H1 (cell line): ENCODE measurements around the gene ASCC3. TPM values are rescaled to one million over a fixed set of nuclear protein-coding genes. Genes with fewer than 3 reads are reported as not detected.

Source experiments
- CTCF ChIA-PET: fragments of 300-600 bp; sonication (Branson Sonifier 250); formaldehyde crosslinking; loops from one replicate; lab custom pipeline; 2021; ENCODE audit not compliant: partially characterized antibody; lab: Charles Lee
- POLR2A ChIA-PET: fragments of 300-600 bp; sonication (Branson Sonifier 250); formaldehyde crosslinking; loops from one replicate; lab custom pipeline; 2021; ENCODE audit warnings: inconsistent platforms; ENCODE audit not compliant: partially characterized antibody; lab: Charles Lee
- DNase-seq, 2 experiments: peaks; one replicate each; pipeline versions ENCODE4 v3.0.0 to v3.0.0-alpha.2; 2010 to 2022; ENCODE audit warnings: low spot score in 2 of 2, low read depth in 1 of 2, mixed read lengths in 1 of 2
- FAIRE-seq: peaks from 2 replicates; lab custom pipeline; 2011; peaks lifted over from hg19 to GRCh38; lab: Jason Lieb, UNC
- H2AFZ ChIP-seq: 2 replicates; pipeline ENCODE4 v1.8.1; 2012; ENCODE audit warnings: low read length, inconsistent platforms
- H2AK5ac ChIP-seq: 2 replicates; pipeline ENCODE4 v1.6.1; 2013; ENCODE audit warnings: low read depth, low read length
- H2BK120ac ChIP-seq: replicated peaks from 2 replicates; pipeline ENCODE3; 2013; ENCODE audit warnings: low read depth, low read length, inconsistent platforms
- H2BK12ac ChIP-seq: 2 replicates; pipeline ENCODE4 v1.6.1; 2013; ENCODE audit warnings: low read depth, low read length
- H2BK15ac ChIP-seq: 2 replicates; pipeline ENCODE4 v1.6.1; 2013; ENCODE audit warnings: low read length
- H2BK20ac ChIP-seq: 2 replicates; pipeline ENCODE4 v1.6.1; 2013; ENCODE audit warnings: low read length
- H2BK5ac ChIP-seq: 2 replicates; pipeline ENCODE4 v1.6.1; 2013; ENCODE audit warnings: low read depth, low read length
- H3K14ac ChIP-seq: 2 replicates; pipeline ENCODE4 v1.6.1; 2013; ENCODE audit warnings: inconsistent platforms; ENCODE audit not compliant: insufficient read length
- H3K18ac ChIP-seq: 2 replicates; pipeline ENCODE4 v1.6.1; 2013; ENCODE audit warnings: low read length; ENCODE audit errors: extremely low read depth
- H3K23ac ChIP-seq: 2 replicates; pipeline ENCODE4 v1.6.1; 2013; ENCODE audit warnings: inconsistent platforms; ENCODE audit not compliant: insufficient read length
- H3K23me2 ChIP-seq: 2 replicates; pipeline ENCODE4 v1.6.1; 2013; ENCODE audit warnings: low read depth, low read length
- H3K27ac ChIP-seq: 2 replicates; pipeline ENCODE4 v1.6.1; 2011; ENCODE audit warnings: low read depth, low read length, inconsistent platforms
- H3K27me3 ChIP-seq, 4 experiments: replicated peaks in 1 of 4; 1 replicate in 1 of 4; 2 replicates in 3 of 4; pipeline versions ENCODE4 v1.6.1 to v1.8.1; 2011 to 2013; ENCODE audit warnings: low read length in 3 of 4, mild to moderate bottlenecking in 3 of 4, inconsistent platforms in 2 of 4, mixed read lengths in 2 of 4, moderate library complexity in 1 of 4; ENCODE audit not compliant: control insufficient read depth in 3 of 4, insufficient read depth in 3 of 4; ENCODE audit errors: extremely low read depth in 1 of 4
- H3K36me3 ChIP-seq, 4 experiments: 2 replicates each; pipeline versions ENCODE4 v1.6.1 to v1.8.1; 2011 to 2013; ENCODE audit warnings: mild to moderate bottlenecking in 4 of 4, low read length in 3 of 4, moderate library complexity in 2 of 4, control low read depth in 1 of 4, inconsistent platforms in 1 of 4; ENCODE audit not compliant: insufficient read depth in 4 of 4, control insufficient read depth in 2 of 4
- H3K4ac ChIP-seq: replicated peaks from 2 replicates; pipeline ENCODE3; 2013; ENCODE audit warnings: low read length, low read depth, mixed read lengths, inconsistent platforms; ENCODE audit not compliant: insufficient read length
- H3K4me1 ChIP-seq, 4 experiments: replicated peaks in 1 of 4; 1 replicate in 1 of 4; 2 replicates in 3 of 4; pipeline versions ENCODE4 v1.6.1 to v1.8.1; 2011 to 2013; ENCODE audit warnings: low read length in 3 of 4, inconsistent platforms in 2 of 4, mixed read lengths in 1 of 4; ENCODE audit not compliant: insufficient read depth in 4 of 4, control insufficient read depth in 3 of 4
- H3K4me2 ChIP-seq, 2 experiments: 2 replicates each; pipeline versions ENCODE4 v1.6.1 to v1.8.1; 2011 to 2013; ENCODE audit warnings: low read depth in 2 of 2, low read length in 2 of 2, control low read depth in 1 of 2, inconsistent platforms in 1 of 2, mild to moderate bottlenecking in 1 of 2; ENCODE audit not compliant: insufficient read depth in 1 of 2
- H3K4me3 ChIP-seq, 4 experiments: fragments of 200-600, 300-600 bp in 1 of 4; sonication (generic), shearing (Covaris generic), sonication (Bioruptor Twin) in 1 of 4; 2 replicates each; pipeline versions ENCODE4 v1.5.1 to v1.8.1; 2011 to 2016; ENCODE audit warnings: low read length in 4 of 4, low read depth in 3 of 4, control low read depth in 2 of 4, inconsistent platforms in 2 of 4, mild to moderate bottlenecking in 2 of 4, mixed read lengths in 1 of 4, moderate library complexity in 1 of 4; ENCODE audit not compliant: insufficient read depth in 2 of 4; ENCODE audit errors: extremely low read depth in 1 of 4
- H3K56ac ChIP-seq: replicated peaks from 2 replicates; pipeline ENCODE3; 2013; ENCODE audit warnings: low read depth, mild to moderate bottlenecking, mixed read lengths, low read length, inconsistent platforms; ENCODE audit not compliant: insufficient read length
- H3K79me1 ChIP-seq: 2 replicates; pipeline ENCODE4 v1.6.1; 2013; ENCODE audit warnings: low read depth, low read length, control low read depth
- H3K79me2 ChIP-seq, 2 experiments: 2 replicates each; pipeline versions ENCODE4 v1.6.1 to v1.8.1; 2012 to 2013; ENCODE audit warnings: low read length in 2 of 2, mild to moderate bottlenecking in 2 of 2, inconsistent platforms in 1 of 2; ENCODE audit not compliant: insufficient read depth in 2 of 2, control insufficient read depth in 1 of 2
- H3K9ac ChIP-seq, 4 experiments: replicated peaks in 1 of 4; 1 replicate in 1 of 4; 2 replicates in 3 of 4; pipeline versions ENCODE4 v1.6.1 to v1.8.1; 2011 to 2013; ENCODE audit warnings: low read depth in 3 of 4, low read length in 3 of 4, control low read depth in 2 of 4, mild to moderate bottlenecking in 2 of 4, moderate library complexity in 2 of 4, inconsistent platforms in 1 of 4; ENCODE audit errors: extremely low read depth in 1 of 4
- H3K9me3 ChIP-seq, 2 experiments: 2 replicates each; pipeline versions ENCODE4 v1.6.1 to v1.8.1; 2012 to 2013; ENCODE audit warnings: mild to moderate bottlenecking in 2 of 2, moderate library complexity in 2 of 2, control low read depth in 1 of 2, inconsistent platforms in 1 of 2, low read depth in 1 of 2, low read length in 1 of 2, mixed read lengths in 1 of 2; ENCODE audit not compliant: insufficient read depth in 2 of 2
- H4K20me1 ChIP-seq, 2 experiments: replicated peaks in 1 of 2; 2 replicates each; pipeline versions ENCODE3 to v1.8.1; 2011 to 2013; ENCODE audit warnings: inconsistent platforms in 2 of 2, low read length in 2 of 2, mild to moderate bottlenecking in 1 of 2; ENCODE audit not compliant: insufficient read depth in 2 of 2, control insufficient read depth in 1 of 2
- H4K5ac ChIP-seq: 2 replicates; pipeline ENCODE4 v1.6.1; 2013; ENCODE audit warnings: low read length, low read depth, mixed read lengths, inconsistent platforms; ENCODE audit not compliant: insufficient read length
- H4K8ac ChIP-seq: 2 replicates; pipeline ENCODE4 v1.8.0; 2013; ENCODE audit warnings: mild to moderate bottlenecking, moderate library complexity, low read length, inconsistent platforms; ENCODE audit not compliant: insufficient read depth; ENCODE audit errors: extremely low read depth
- H4K91ac ChIP-seq: replicated peaks from 2 replicates; pipeline ENCODE3; 2013; ENCODE audit warnings: low read length, mixed read lengths, inconsistent platforms; ENCODE audit not compliant: insufficient read length
- CBX8 ChIP-seq: fragments of 300-800, 300-1000 bp; sonication (generic); IDR thresholded peaks from 2 replicates; pipeline ENCODE4 v1.7.1; 2016; ENCODE audit warnings: low read depth, low read length, borderline replicate concordance
- CHD1 ChIP-seq: IDR thresholded peaks from 2 replicates; pipeline ENCODE4 v1.6.1; 2012; ENCODE audit warnings: low read depth, low read length, improper control_type of control experiment
- EP300 ChIP-seq, 2 experiments: IDR thresholded peaks; 1 replicate in 1 of 2; 2 replicates in 1 of 2; pipeline ENCODE4 v1.6.1; 2011 to 2012; ENCODE audit warnings: low read depth in 2 of 2, low read length in 2 of 2, mild to moderate bottlenecking in 2 of 2, borderline replicate concordance in 1 of 2, inconsistent platforms in 1 of 2, moderate library complexity in 1 of 2
- RNF2 ChIP-seq: fragments of 200-900, 300-1000 bp; sonication (generic); IDR thresholded peaks from 2 replicates; pipeline ENCODE4 v1.7.1; 2016; ENCODE audit warnings: borderline replicate concordance, low read depth, mild to moderate bottlenecking, antibody characterized with exemption, low read length; ENCODE audit not compliant: poor library complexity, severe bottlenecking; ENCODE audit errors: missing control alignments
- SIX5 ChIP-seq: IDR thresholded peaks from 2 replicates; pipeline ENCODE4 v1.6.1; 2011; ENCODE audit warnings: mild to moderate bottlenecking, low read depth, low read length
- SUZ12 ChIP-seq: fragments of 200-600 bp; sonication (generic); IDR thresholded peaks from 2 replicates; pipeline ENCODE4 v1.6.1; 2012; ENCODE audit warnings: mild to moderate bottlenecking, inconsistent platforms, low read length, moderate library complexity, mixed read lengths
- WGBS, 2 experiments: shearing (Covaris generic) in 1 of 2; methylation state at CpG; one replicate each; pipeline versions ENCODE4 v1.1.6 to v1.1.7; 2013 to 2015; ENCODE audit warnings: low lambda C conversion rate in 2 of 2, mixed read lengths in 2 of 2, inconsistent platforms in 1 of 2, low coverage in 1 of 2, missing lambda C conversion rate in 1 of 2; ENCODE audit not compliant: insufficient replicate concordance in 2 of 2, insufficient coverage in 1 of 2, insufficient read length in 1 of 2; ENCODE audit errors: extremely low coverage in 1 of 2, missing lambda C conversion rate in 1 of 2; 5-methylcytosine and 5-hydroxymethylcytosine counted together
- polyA plus RNA-seq, 7 experiments: library from polyadenylated mRNA; depleted of rRNA in 3 of 7; stranded (reverse) in 5 of 7; unstranded in 2 of 7; fragments of >200 nt in 5 of 7; fragments of 200-250 nt in 2 of 7; gene quantifications; 1 replicate in 5 of 7; 2 replicates in 1 of 7; 4 replicates in 1 of 7; pipeline versions ENCODE4 v1.2.1 to v1.2.3, GENCODE V29; 2011 to 2013; ENCODE audit warnings: missing spikeins in 2 of 7, mixed read lengths in 2 of 7
- total RNA-seq: library from RNA; stranded (reverse); fragmentation: NEBNext Ultra II Directional; extraction: Animal tissue kit (Norgen Biotek cat#: 25700); gene quantifications from 2 replicates; pipeline ENCODE4 v1.2.1, GENCODE V29; 2021

ASCC3 gene
- total and polyA plus RNA-seq, 2 of the 8 experiments (the other 6 are each of a cell fraction or from before 2014, with no cell fraction given) = 37.5 to 77.8 TPM

- Histone ChIP-seq H3K79me1 (no peaks in the 10 kb centered on the region), H3K36me3 (peaks cover 0 to 2% (median 0%) of the 10 kb centered on the region in 4 experiments; a peak in 1 of 8 replicates), H3K4me3 (peak overlapping the region in 1 of 4 experiments; percentile 32; a peak in 1 of 8 replicates), H3K4ac (no peak overlapping the region), H2BK120ac (no peak overlapping the region), H2BK12ac (no peak overlapping the region), H2AFZ (no peak overlapping the region), H3K4me2 (peak overlapping the region; percentile 51 to 61; a peak in 2 of 4 replicates), H3K9ac (no peak overlapping the region), H2BK5ac (no peak overlapping the region), H4K5ac (no peak overlapping the region)
- 53% methylated on average over 6 of the region's 6 CpGs; no CpG with 5 or more reads in 1 of the 2 experiments for WGBS, 2 experiments
- TF ChIP-seq SUZ12 (0 out of 2 replicates have a peak, but pooled peaks have one; percentile 9), SIX5 (no peak), EP300 (IDR thresholded peaks at IDR 0.05; ENCODE audit: borderline replicate concordance in 1 of 2, low read depth in 2 of 2, low read length in 2 of 2) (no peak), RNF2 (peak; percentile 71), CBX8 (peak; percentile 95; the same call in 1 of the 2 replicates), CHD1 (no peak)
- TF ChIP-seq, all 59 proteins: peak for 3
- Histone ChIP-seq H3K4me1 (peaks cover 8 to 36% (median 11%) of the 10 kb centered on the region in 4 experiments), H2BK20ac (no peak overlapping the region), H4K20me1 (peaks cover 6 to 19% of the 10 kb centered on the region in 2 experiments), H4K8ac (no peak overlapping the region), H3K79me2 (no peaks in the 10 kb centered on the region), H3K14ac (no peak overlapping the region), H4K91ac (no peak overlapping the region), H2BK15ac (no peak overlapping the region), H3K23me2 (peaks cover 3% of the 10 kb centered on the region; the same call in 1 of the 2 replicates), H2AK5ac (no peak overlapping the region), H3K56ac (no peak overlapping the region), H3K27me3 (peaks cover 69 to 87% (median 78%) of the 10 kb centered on the region in 4 experiments), H3K27ac (no peak overlapping the region), H3K18ac (no peak overlapping the region), H3K23ac (no peak overlapping the region), H3K9me3 (no peaks in the 10 kb centered on the region)
- FAIRE-seq (no peak), DNase-seq (no peak)
- POLR2A ChIA-PET = no interaction called here
- CTCF ChIA-PET = no interaction called here
These were observed 413.0 kb downstream of the ASCC3 start for GRCh38 chr6:100468016-100468622.
